HG02870 (cell line): Measurements from ENCODE around the gene TMPRSS15.

Source experiments
- ATAC-seq: cut with Tn5 transposase; IDR thresholded peaks from one replicate; pipeline ENCODE4 v1.9.1; 2021; ENCODE audit warnings: mild to moderate bottlenecking, moderate library complexity; ENCODE audit not compliant: unreplicated experiment

Gene TMPRSS15

DNA sequence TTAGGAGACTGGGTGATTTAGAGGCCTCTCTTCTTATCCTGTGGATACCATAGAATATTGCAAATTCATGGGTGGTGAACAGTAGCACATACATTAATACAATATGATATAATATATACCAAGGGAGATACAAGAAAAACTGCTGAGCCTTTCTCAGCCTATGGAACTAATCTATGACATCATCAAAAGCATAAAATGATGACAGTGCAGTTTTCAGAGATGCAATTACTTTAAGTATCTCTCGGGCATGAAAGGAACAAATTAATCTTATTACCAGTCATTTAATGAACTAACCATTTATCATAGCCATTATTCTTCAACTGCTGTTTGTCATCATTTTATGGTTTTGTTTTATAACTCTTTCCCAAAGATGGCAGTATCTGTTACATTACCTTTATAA, 155.4 kb downstream of the TMPRSS15 start:
- no peak for ATAC-seq

DNA sequence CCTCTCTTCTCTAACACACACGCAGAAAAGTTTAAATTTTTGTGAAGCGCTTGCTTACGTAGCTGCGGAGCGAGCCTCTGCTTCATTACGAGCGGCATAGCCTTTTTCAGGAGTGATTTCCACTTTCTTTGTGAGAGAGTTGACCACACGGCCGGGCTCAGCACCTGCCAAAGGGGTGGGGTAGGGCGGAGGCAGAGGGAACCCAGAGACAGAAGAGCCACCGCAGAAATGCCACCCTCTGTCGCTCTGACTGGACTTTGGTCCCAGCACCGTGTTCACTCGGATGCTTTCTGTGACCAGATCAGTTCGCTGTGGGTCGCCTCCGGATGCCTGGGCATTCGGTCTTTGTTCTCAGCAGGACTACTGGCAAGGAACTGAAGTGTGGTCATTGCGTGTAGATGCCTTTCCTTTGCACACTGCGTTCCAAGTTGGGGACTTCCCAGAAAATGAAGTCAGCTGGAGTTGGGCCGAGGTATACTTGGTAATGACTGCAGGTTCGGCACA, 158.1 kb downstream of the TMPRSS15 start:
- no peak for ATAC-seq

DNA sequence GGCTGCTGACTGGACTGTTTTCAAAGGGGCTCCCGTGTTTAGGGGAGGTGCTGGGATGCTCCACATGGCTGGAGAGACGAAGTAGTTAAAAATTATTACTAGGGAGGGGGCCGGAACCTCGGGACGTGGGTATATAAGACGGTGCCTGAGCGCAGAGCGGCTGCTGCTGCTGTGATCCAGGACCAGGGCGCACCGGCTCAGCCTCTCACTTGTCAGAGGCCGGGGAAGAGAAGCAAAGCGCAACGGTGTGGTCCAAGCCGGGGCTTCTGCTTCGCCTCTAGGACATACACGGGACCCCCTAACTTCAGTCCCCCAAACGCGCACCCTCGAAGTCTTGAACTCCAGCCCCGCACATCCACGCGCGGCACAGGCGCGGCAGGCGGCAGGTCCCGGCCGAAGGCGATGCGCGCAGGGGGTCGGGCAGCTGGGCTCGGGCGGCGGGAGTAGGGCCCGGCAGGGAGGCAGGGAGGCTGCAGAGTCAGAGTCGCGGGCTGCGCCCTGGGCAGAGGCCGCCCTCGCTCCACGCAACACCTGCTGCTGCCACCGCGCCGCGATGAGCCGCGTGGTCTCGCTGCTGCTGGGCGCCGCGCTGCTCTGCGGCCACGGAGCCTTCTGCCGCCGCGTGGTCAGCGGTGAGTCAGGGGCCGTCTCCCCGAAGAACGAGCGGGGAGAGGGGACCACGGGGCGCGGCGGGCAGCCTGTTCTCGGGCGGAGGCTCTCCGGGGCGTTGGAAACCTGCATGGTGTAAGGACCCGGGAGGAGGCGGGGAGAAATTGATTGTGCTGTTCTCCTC, 158.7 kb downstream of the TMPRSS15 start, which contains the start of gene CHODL:
Gene CHODL, plus strand, starts transcription at position 163 of the 793 bp plus-strand sequence. Its CDS starts 391 bp downstream, at position 554.
- no peak for ATAC-seq

DNA sequence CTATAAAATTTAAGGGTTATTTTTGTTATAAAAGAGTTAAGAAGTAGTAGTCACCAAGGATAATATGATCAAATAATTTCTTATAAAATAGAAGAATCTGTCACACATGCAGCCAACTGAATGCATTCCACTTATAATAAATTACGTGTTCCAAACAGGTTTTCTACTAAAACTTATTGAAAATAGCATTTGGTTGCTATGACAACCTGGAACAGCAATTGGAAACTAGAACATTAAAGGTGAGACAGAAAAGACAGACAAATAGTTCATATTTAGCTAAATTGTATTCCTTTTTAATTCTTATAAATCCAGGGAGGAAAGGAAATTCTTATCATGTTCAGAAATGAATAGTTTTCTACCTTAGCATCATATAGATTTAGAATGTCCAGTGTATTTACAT, 168.0 kb downstream of the TMPRSS15 start:
- ATAC-seq, result no peak

GRCh38 chr21:18228060-18228739, 175.4 kb downstream of the TMPRSS15 start:
- ATAC-seq, result no peak

DNA sequence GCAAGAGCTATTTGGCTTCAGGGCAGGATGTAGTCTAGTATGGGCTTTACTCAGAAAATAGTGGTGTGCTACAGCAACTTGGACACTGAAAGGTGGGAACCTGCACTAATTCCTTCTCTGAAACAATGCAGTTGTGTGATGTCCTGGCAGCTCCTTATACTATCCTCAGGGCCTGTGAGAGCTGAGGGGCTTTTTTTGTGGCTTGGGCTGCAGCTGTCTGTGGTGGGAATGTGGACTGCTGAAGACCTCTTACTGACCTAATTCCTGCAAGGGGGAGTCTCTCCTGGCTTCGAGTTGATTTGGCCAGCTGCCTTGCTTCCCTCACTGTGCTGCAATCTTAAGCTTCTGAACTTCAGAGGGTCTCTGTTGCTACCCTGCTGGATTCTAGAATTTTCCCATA, 181.2 kb downstream of the TMPRSS15 start:
- no peak for ATAC-seq

- no peak for ATAC-seq
Measured at GRCh38 chr21:18220498-18220897, 183.1 kb downstream of the TMPRSS15 start.
